A673 (cell line): ENCODE data around the gene MAPKAP1.

Source experiments
- CTCF ChIP-seq: fragments of 300-800, 200-600 bp; sonication (generic); conservative IDR thresholded peaks from 2 replicates; pipeline ENCODE4 v1.5.1; 2017; ENCODE audit warnings: low read depth, mild to moderate bottlenecking, antibody characterized with exemption, low read length, moderate library complexity, mixed read lengths
- EZH2 ChIP-seq: fragments of 200-600 bp; sonication (generic); IDR thresholded peaks from 2 replicates; pipeline ENCODE4 v1.6.1; 2017; ENCODE audit warnings: borderline replicate concordance, low read depth, mild to moderate bottlenecking, mixed read lengths, antibody characterized with exemption, low read length; ENCODE audit not compliant: poor library complexity, severe bottlenecking

GRCh38 chr9:125426926-125427325 is 280.1 kb downstream of the MAPKAP1 start:
- TF ChIP-seq CTCF (no peak), EZH2 (no peak)
